WTC11 (cell line): ENCODE measurements around the gene OTOA. TPM values are rescaled to one million over a fixed set of nuclear protein-coding genes. Genes with fewer than 3 reads are reported as not detected.

ENCODE experiments used
- ATAC-seq: fragments of 200-7000 bp; cut with Tn5 transposase; 2 replicates; pipeline ENCODE4 v1.10.0; 2021; ENCODE audit warnings: mild to moderate bottlenecking, moderate library complexity
- CTCF ChIA-PET: fragments of 300-600 bp; sonication (Branson Sonifier 250); formaldehyde crosslinking; loops from one replicate; lab custom pipeline; 2021; ENCODE audit warnings: antibody characterized with exemption; lab: Charles Lee
- POLR2A ChIA-PET: fragments of 350-600 bp; sonication (Branson Sonifier 250); formaldehyde crosslinking; loops from one replicate; lab custom pipeline; 2021; ENCODE audit warnings: antibody characterized with exemption; lab: Charles Lee
- DNase-seq: peaks from one replicate; pipeline ENCODE4 v3.0.0; 2021; ENCODE audit warnings: low spot score
- H3K27ac Mint-ChIP-seq: 2 replicates; pipeline ENCODE4 v1.8.0; 2021; ENCODE audit warnings: mixed read lengths
- H3K27me3 Mint-ChIP-seq: 2 replicates; pipeline ENCODE4 v1.8.0; 2021; ENCODE audit warnings: low read depth, mild to moderate bottlenecking, moderate library complexity, mixed read lengths
- H3K36me3 Mint-ChIP-seq: 2 replicates; pipeline ENCODE4 v1.8.0; 2021; ENCODE audit warnings: mixed read lengths
- H3K4me1 Mint-ChIP-seq: 2 replicates; pipeline ENCODE4 v1.8.0; 2022; ENCODE audit warnings: mixed read lengths
- H3K4me3 Mint-ChIP-seq: 2 replicates; pipeline ENCODE4 v1.8.0; 2021; ENCODE audit warnings: mild to moderate bottlenecking, moderate library complexity, mixed read lengths
- H3K9me3 Mint-ChIP-seq: 2 replicates; pipeline ENCODE4 v1.8.0; 2021; ENCODE audit warnings: mixed read lengths
- ATF1 ChIP-seq: sonication (generic); formaldehyde crosslinking; IDR thresholded peaks from 2 replicates; pipeline ENCODE4 v1.8.1; 2023; ENCODE audit warnings: mild to moderate bottlenecking, moderate library complexity, missing genetic modification reagents
- CBFB ChIP-seq: sonication (generic); formaldehyde crosslinking; IDR thresholded peaks from 2 replicates; pipeline ENCODE4 v1.8.1; 2022; ENCODE audit warnings: mild to moderate bottlenecking, low read depth, missing genetic modification reagents
- CTCF ChIP-seq: fragments of 200-600 bp; IDR thresholded peaks from 2 replicates; pipeline ENCODE4 v1.8.0; 2022; ENCODE audit warnings: antibody characterized with exemption
- ELF4 ChIP-seq: sonication (generic); formaldehyde crosslinking; IDR thresholded peaks from 2 replicates; pipeline ENCODE4 v1.8.1; 2022; ENCODE audit warnings: low read depth, mild to moderate bottlenecking, moderate library complexity, missing genetic modification reagents
- ESRRA ChIP-seq: sonication (generic); formaldehyde crosslinking; IDR thresholded peaks from 2 replicates; pipeline ENCODE4 v1.8.1; 2022; ENCODE audit warnings: mild to moderate bottlenecking, missing genetic modification reagents, borderline replicate concordance
- FOXK1 ChIP-seq: sonication (generic); formaldehyde crosslinking; IDR thresholded peaks from 2 replicates; pipeline ENCODE4 v1.8.0; 2022; ENCODE audit warnings: mild to moderate bottlenecking, moderate library complexity, missing genetic modification reagents
- GTF2I ChIP-seq: fragments of 250-450 bp; sonication (Bioruptor Pico); conservative IDR thresholded peaks from 2 replicates; pipeline ENCODE4 v1.4.0; 2021; ENCODE audit warnings: mild to moderate bottlenecking
- HMGA2 ChIP-seq: fragments of 250-450 bp; sonication (Bioruptor Pico); IDR thresholded peaks from 2 replicates; pipeline ENCODE4 v1.4.0; 2021; ENCODE audit warnings: mild to moderate bottlenecking, moderate library complexity
- IRF1 ChIP-seq: sonication (generic); formaldehyde crosslinking; IDR thresholded peaks from 2 replicates; pipeline ENCODE4 v1.8.0; 2023; ENCODE audit warnings: missing genetic modification reagents
- OVOL2 ChIP-seq: fragments of 250-450 bp; sonication (Bioruptor Pico); IDR thresholded peaks from 2 replicates; pipeline ENCODE4 v1.9.0; 2021; ENCODE audit warnings: mild to moderate bottlenecking, borderline replicate concordance
- PRDM15 ChIP-seq: sonication (generic); formaldehyde crosslinking; IDR thresholded peaks from 2 replicates; pipeline ENCODE4 v1.8.0; 2022; ENCODE audit warnings: missing genetic modification reagents
- SMAD3 ChIP-seq: sonication (generic); formaldehyde crosslinking; IDR thresholded peaks from 2 replicates; pipeline ENCODE4 v1.8.0; 2022; ENCODE audit warnings: missing genetic modification reagents, mild to moderate bottlenecking, borderline replicate concordance
- USF2 ChIP-seq: sonication (generic); formaldehyde crosslinking; IDR thresholded peaks from 2 replicates; pipeline ENCODE4 v1.8.1; 2023; ENCODE audit warnings: mild to moderate bottlenecking, missing genetic modification reagents, moderate library complexity
- ZBTB43 ChIP-seq: sonication (generic); formaldehyde crosslinking; IDR thresholded peaks from 2 replicates; pipeline ENCODE4 v1.8.1; 2023; ENCODE audit warnings: mild to moderate bottlenecking, missing genetic modification reagents
- ZNF232 ChIP-seq: sonication (generic); formaldehyde crosslinking; IDR thresholded peaks from 2 replicates; pipeline ENCODE4 v1.8.0; 2022; ENCODE audit warnings: mild to moderate bottlenecking, missing genetic modification reagents
- ZNF263 ChIP-seq: sonication (generic); formaldehyde crosslinking; IDR thresholded peaks from 2 replicates; pipeline ENCODE4 v1.8.1; 2022; ENCODE audit warnings: low read depth, mild to moderate bottlenecking, moderate library complexity, missing genetic modification reagents
- total RNA-seq: library from RNA; stranded (reverse); gene quantifications from 3 replicates; pipeline ENCODE4 v1.2.3, GENCODE V29; 2021
- TF ChIP-seq, protein P1 (sequence below): sonication (generic); formaldehyde crosslinking; IDR thresholded peaks from 2 replicates; pipeline ENCODE4 v1.8.1; 2022; ENCODE audit warnings: mild to moderate bottlenecking, moderate library complexity, missing genetic modification reagents
- TF ChIP-seq, protein P2 (sequence below): fragments of 250-450 bp; sonication (Bioruptor Pico); IDR thresholded peaks from 2 replicates; pipeline ENCODE4 v1.9.0; 2021; ENCODE audit warnings: mild to moderate bottlenecking, borderline replicate concordance
- TF ChIP-seq, protein P3 (sequence below): sonication (generic); formaldehyde crosslinking; IDR thresholded peaks from 2 replicates; pipeline ENCODE4 v1.8.1; 2022; ENCODE audit warnings: missing genetic modification reagents, borderline replicate concordance

The OTOA gene
- total RNA-seq, 1 experiment from 2014 or later = 0.11 TPM

- peak; percentile 53 for ATAC-seq
- Mint-ChIP-seq H3K36me3 (no peaks in the 10 kb centered on the region), H3K27ac (no peak overlapping the region), H3K4me1 (peaks cover 8% of the 10 kb centered on the region; the same call in 1 of the 2 replicates), H3K4me3 (no peak overlapping the region), H3K27me3 (no peaks in the 10 kb centered on the region), H3K9me3 (no peaks in the 10 kb centered on the region)
- CTCF ChIA-PET = interaction anchor here (0.9 to 1.9 kb wide), 5 partner anchors 17 to 101 kb away, joined by 3 to 8 read pairs (median 8); no protein-coding TSS in a partner anchor
- DNase-seq = no peak
- TF ChIP-seq, protein P1, sequence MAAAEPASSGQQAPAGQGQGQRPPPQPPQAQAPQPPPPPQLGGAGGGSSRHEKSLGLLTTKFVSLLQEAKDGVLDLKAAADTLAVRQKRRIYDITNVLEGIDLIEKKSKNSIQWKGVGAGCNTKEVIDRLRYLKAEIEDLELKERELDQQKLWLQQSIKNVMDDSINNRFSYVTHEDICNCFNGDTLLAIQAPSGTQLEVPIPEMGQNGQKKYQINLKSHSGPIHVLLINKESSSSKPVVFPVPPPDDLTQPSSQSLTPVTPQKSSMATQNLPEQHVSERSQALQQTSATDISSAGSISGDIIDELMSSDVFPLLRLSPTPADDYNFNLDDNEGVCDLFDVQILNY = no peak
- TF ChIP-seq ZBTB43 (CRISPR knock-in tag) (no peak), CBFB (CRISPR knock-in tag) (no peak), FOXK1 (CRISPR knock-in tag) (no peak), IRF1 (CRISPR knock-in tag) (no peak), HMGA2 (CRISPR knock-in tag) (no peak), SMAD3 (no peak), GTF2I (CRISPR knock-in tag) (no peak)
- POLR2A ChIA-PET = no interaction called here
Observed at GRCh38 chr16:21701271-21701670, 37.5 kb downstream of the OTOA start.

DNA sequence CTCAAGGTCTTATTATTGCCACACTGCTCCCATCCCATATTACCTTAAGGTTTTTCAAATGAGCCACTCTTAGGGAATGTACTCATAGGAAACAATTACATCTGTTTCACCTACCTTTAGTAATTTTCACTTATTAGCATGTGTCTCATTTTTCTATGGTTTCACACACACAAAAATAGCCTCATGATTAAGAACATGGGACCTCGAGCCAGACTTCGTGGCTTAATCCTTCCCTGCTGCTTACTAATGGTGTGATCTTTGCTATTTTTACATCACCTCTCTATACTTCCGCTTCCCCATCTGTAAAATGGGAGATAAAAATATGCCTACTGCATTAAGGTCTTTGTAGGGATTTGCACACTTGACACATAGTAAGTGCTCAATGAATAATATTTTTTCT, 38.5 kb downstream of the OTOA start:
- Mint-ChIP-seq H3K9me3 (no peaks in the 10 kb centered on the region), H3K4me3 (no peak overlapping the region), H3K27me3 (no peaks in the 10 kb centered on the region), H3K4me1 (peaks cover 8% of the 10 kb centered on the region; the same call in 1 of the 2 replicates), H3K36me3 (no peaks in the 10 kb centered on the region), H3K27ac (no peak overlapping the region)
- DNase-seq = no peak
- POLR2A ChIA-PET = no interaction called here
- CTCF ChIA-PET = interaction anchor here (0.6 to 1.6 kb wide), 3 partner anchors 19 to 100 kb away, joined by 3 to 8 read pairs (median 4); no protein-coding TSS in a partner anchor
- no peak for ATAC-seq
- TF ChIP-seq ESRRA (CRISPR knock-in tag) (no peak), PRDM15 (CRISPR knock-in tag) (no peak), ZNF232 (CRISPR knock-in tag) (no peak), HMGA2 (CRISPR knock-in tag) (no peak), ZNF263 (CRISPR knock-in tag) (no peak), ELF4 (CRISPR knock-in tag) (no peak), ATF1 (no peak), OVOL2 (CRISPR knock-in tag) (no peak), CTCF (no peak), GTF2I (CRISPR knock-in tag) (no peak), USF2 (CRISPR knock-in tag) (no peak), SMAD3 (no peak)
- TF ChIP-seq, protein P2, sequence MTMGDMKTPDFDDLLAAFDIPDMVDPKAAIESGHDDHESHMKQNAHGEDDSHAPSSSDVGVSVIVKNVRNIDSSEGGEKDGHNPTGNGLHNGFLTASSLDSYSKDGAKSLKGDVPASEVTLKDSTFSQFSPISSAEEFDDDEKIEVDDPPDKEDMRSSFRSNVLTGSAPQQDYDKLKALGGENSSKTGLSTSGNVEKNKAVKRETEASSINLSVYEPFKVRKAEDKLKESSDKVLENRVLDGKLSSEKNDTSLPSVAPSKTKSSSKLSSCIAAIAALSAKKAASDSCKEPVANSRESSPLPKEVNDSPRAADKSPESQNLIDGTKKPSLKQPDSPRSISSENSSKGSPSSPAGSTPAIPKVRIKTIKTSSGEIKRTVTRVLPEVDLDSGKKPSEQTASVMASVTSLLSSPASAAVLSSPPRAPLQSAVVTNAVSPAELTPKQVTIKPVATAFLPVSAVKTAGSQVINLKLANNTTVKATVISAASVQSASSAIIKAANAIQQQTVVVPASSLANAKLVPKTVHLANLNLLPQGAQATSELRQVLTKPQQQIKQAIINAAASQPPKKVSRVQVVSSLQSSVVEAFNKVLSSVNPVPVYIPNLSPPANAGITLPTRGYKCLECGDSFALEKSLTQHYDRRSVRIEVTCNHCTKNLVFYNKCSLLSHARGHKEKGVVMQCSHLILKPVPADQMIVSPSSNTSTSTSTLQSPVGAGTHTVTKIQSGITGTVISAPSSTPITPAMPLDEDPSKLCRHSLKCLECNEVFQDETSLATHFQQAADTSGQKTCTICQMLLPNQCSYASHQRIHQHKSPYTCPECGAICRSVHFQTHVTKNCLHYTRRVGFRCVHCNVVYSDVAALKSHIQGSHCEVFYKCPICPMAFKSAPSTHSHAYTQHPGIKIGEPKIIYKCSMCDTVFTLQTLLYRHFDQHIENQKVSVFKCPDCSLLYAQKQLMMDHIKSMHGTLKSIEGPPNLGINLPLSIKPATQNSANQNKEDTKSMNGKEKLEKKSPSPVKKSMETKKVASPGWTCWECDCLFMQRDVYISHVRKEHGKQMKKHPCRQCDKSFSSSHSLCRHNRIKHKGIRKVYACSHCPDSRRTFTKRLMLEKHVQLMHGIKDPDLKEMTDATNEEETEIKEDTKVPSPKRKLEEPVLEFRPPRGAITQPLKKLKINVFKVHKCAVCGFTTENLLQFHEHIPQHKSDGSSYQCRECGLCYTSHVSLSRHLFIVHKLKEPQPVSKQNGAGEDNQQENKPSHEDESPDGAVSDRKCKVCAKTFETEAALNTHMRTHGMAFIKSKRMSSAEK (CRISPR knock-in tag) = no peak
- TF ChIP-seq, protein P3, sequence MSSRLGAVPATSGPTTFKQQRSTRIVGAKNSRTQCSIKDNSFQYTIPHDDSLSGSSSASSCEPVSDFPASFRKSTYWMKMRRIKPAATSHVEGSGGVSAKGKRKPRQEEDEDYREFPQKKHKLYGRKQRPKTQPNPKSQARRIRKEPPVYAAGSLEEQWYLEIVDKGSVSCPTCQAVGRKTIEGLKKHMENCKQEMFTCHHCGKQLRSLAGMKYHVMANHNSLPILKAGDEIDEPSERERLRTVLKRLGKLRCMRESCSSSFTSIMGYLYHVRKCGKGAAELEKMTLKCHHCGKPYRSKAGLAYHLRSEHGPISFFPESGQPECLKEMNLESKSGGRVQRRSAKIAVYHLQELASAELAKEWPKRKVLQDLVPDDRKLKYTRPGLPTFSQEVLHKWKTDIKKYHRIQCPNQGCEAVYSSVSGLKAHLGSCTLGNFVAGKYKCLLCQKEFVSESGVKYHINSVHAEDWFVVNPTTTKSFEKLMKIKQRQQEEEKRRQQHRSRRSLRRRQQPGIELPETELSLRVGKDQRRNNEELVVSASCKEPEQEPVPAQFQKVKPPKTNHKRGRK (CRISPR knock-in tag) = no peak
